Vagina (tissue), 2 donors: ENCODE results near the gene CNOT1. TPM values are rescaled to one million over a fixed set of nuclear protein-coding genes. Genes with fewer than 3 reads are reported as not detected.
A peak's percentile ranks its signal among the peaks of the same experiment; 100 is the strongest.

Experiments
- DNase-seq, 2 donors: peaks; one replicate each; pipeline ENCODE4 v3.0.0-alpha.2; 2017; ENCODE audit errors: extremely low spot score in 2 of 2
- H3K27ac ChIP-seq: fragments of 200-600 bp; sonication (generic); one replicate; pipeline ENCODE4 v1.5.1; 2019
- H3K27me3 ChIP-seq: fragments of 200-600 bp; sonication (generic); one replicate; pipeline ENCODE4 v1.5.1; 2019
- H3K36me3 ChIP-seq, 2 donors: fragments of 200-600 bp; sonication (generic); one replicate each; pipeline ENCODE4 v1.5.1; 2017 to 2019
- H3K4me1 ChIP-seq: fragments of 200-600 bp; sonication (generic); one replicate; pipeline ENCODE4 v1.5.1; 2019
- H3K4me3 ChIP-seq, 2 donors: fragments of 200-600 bp; sonication (generic); 1 replicate in 1 of 2; 2 replicates in 1 of 2; pipeline ENCODE4 v1.5.1; 2016 to 2019
- H3K9me3 ChIP-seq: fragments of 200-600 bp; sonication (generic); one replicate; pipeline ENCODE4 v1.5.1; 2019
- CTCF ChIP-seq, 3 experiments: fragments of 450-650 bp in 2 of 3; fragments of 200-600 bp in 1 of 3; sonication (generic) in 1 of 3; IDR thresholded peaks; one replicate each; pipeline ENCODE4 v1.5.1; 2017 to 2019; ENCODE audit warnings: antibody characterized with exemption in 3 of 3, mild to moderate bottlenecking in 2 of 3, moderate library complexity in 2 of 3
- POLR2A ChIP-seq, 2 donors: fragments of 450-650 bp; IDR thresholded peaks; one replicate each; pipeline ENCODE4 v1.6.1; 2017; ENCODE audit warnings: antibody characterized with exemption in 2 of 2, mild to moderate bottlenecking in 2 of 2, moderate library complexity in 2 of 2
- POLR2AphosphoS5 ChIP-seq, 2 donors: sonication (generic); formaldehyde crosslinking; IDR thresholded peaks; one replicate each; pipeline ENCODE4 v1.9.0; 2017; ENCODE audit warnings: antibody characterized with exemption in 2 of 2, mild to moderate bottlenecking in 2 of 2, low read depth in 1 of 2; ENCODE audit not compliant: insufficient read depth in 1 of 2
- intact Hi-C: fragments of 100-400 bp; cut with DNase I; formaldehyde crosslinking; loops from one replicate; pipeline ENCODE4 v1.15.1; 2023
- total RNA-seq: library from RNA; depleted of rRNA; stranded (reverse); fragments of >200 nt; gene quantifications from one replicate; pipeline ENCODE4 v1.2.3, GENCODE V29; 2016

Gene CNOT1
- total RNA-seq, 1 donor from 2014 or later, result 115 TPM

- Histone ChIP-seq H3K27ac (no peak overlapping the region), H3K4me1 (peaks cover 10% of the 10 kb centered on the region), H3K36me3 (no peaks in the 10 kb centered on the region), H3K27me3 (no peaks in the 10 kb centered on the region), H3K9me3 (no peaks in the 10 kb centered on the region), H3K4me3 (no peak overlapping the region)
- TF ChIP-seq POLR2A (IDR thresholded peaks at IDR 0.05), result no peak
- TF ChIP-seq CTCF (IDR thresholded peaks at IDR 0.05), result no peak
- no peak for TF ChIP-seq POLR2AphosphoS5 (IDR thresholded peaks at IDR 0.05; ENCODE audit: insufficient read depth in 1 of 2, low read depth in 1 of 2)
- DNase-seq, result no peak
- intact Hi-C loops, result loop anchor here (10.0 kb wide), 1 partner anchor 120 kb away; the partner anchor contains the start of gene SETD6
Measured at GRCh38 chr16:58634265-58634802, 4.7 kb upstream of the CNOT1 start.

- DNase-seq, result peak in 1 of 2 donors; percentile 93
- H3K4me3 ChIP-seq, result peak overlapping the region; percentile 85 to 98
- no peaks in the 10 kb centered on the region for H3K9me3 ChIP-seq
- peak overlapping the region; percentile 99 for H3K27ac ChIP-seq
- no peaks in the 10 kb centered on the region for H3K27me3 ChIP-seq
- TF ChIP-seq POLR2AphosphoS5 (IDR thresholded peaks at IDR 0.05; ENCODE audit: insufficient read depth in 1 of 2, low read depth in 1 of 2) (no peak), POLR2A (IDR thresholded peaks at IDR 0.05) (no peak), CTCF (IDR thresholded peaks at IDR 0.05) (no peak)
- H3K36me3 ChIP-seq, result peaks cover 0 to 10% of the 10 kb centered on the region in 2 donors
- intact Hi-C loops, result no loop called here
- peaks cover 41% of the 10 kb centered on the region for H3K4me1 ChIP-seq
Measured at GRCh38 chr16:58628845-58629732, 537 bp downstream of the CNOT1 start.

GRCh38 chr16:58624209-58624608 is 5.4 kb downstream of the CNOT1 start:
- intact Hi-C loops, result no loop called here

GRCh38 chr16:58620396-58620795 is 9.2 kb downstream of the CNOT1 start:
- no peaks in the 10 kb centered on the region for H3K9me3 ChIP-seq
- H3K4me1 ChIP-seq, result peaks cover 16% of the 10 kb centered on the region
- H3K36me3 ChIP-seq, result peaks cover 0 to 49% of the 10 kb centered on the region in 2 donors
- H3K27ac ChIP-seq, result no peak overlapping the region
- no peaks in the 10 kb centered on the region for H3K27me3 ChIP-seq
- no peak for DNase-seq
- no peak overlapping the region for H3K4me3 ChIP-seq
- TF ChIP-seq POLR2A (IDR thresholded peaks at IDR 0.05) (no peak), POLR2AphosphoS5 (IDR thresholded peaks at IDR 0.05; ENCODE audit: insufficient read depth in 1 of 2, low read depth in 1 of 2) (no peak), CTCF (IDR thresholded peaks at IDR 0.05) (no peak)
- intact Hi-C loops, result no loop called here

More at GRCh38 chr16:58624209-58624608, 5.4 kb downstream of the CNOT1 start:
- Histone ChIP-seq H3K27me3 (no peaks in the 10 kb centered on the region), H3K4me3 (no peak overlapping the region), H3K27ac (no peak overlapping the region), H3K9me3 (no peaks in the 10 kb centered on the region), H3K36me3 (peaks cover 0 to 33% of the 10 kb centered on the region in 2 donors), H3K4me1 (peaks cover 46% of the 10 kb centered on the region)
- DNase-seq, result no peak
- no peak for TF ChIP-seq CTCF (IDR thresholded peaks at IDR 0.05)
- TF ChIP-seq POLR2AphosphoS5 (IDR thresholded peaks at IDR 0.05; ENCODE audit: insufficient read depth in 1 of 2, low read depth in 1 of 2), result no peak
- TF ChIP-seq POLR2A (IDR thresholded peaks at IDR 0.05), result no peak
